Adrenal gland (tissue), 12 donors: Measurements from ENCODE around the gene SDF4. TPM values are rescaled to one million over a fixed set of nuclear protein-coding genes. Genes with fewer than 3 reads are reported as not detected.

Source experiments
- DNase-seq, 7 donors: peaks; one replicate each; pipeline ENCODE4 v3.0.0-alpha.2; 2019 to 2020
- H3K27ac ChIP-seq, 5 donors: fragments of 200-600 bp; sonication (generic) in 4 of 5; 1 replicate in 3 of 5; 2 replicates in 2 of 5; pipeline versions ENCODE4 v1.5.1 to v1.8.0; 2016 to 2020; ENCODE audit warnings: mild to moderate bottlenecking in 1 of 5
- H3K27me3 ChIP-seq: fragments of 200-600 bp; 2 replicates; pipeline ENCODE4 v1.8.0; 2021
- H3K36me3 ChIP-seq, 2 donors: fragments of 200-600 bp; replicated peaks in 1 of 2; 1 replicate in 1 of 2; 2 replicates in 1 of 2; pipeline versions ENCODE4 v1.5.1 to v1.8.0; 2018 to 2022
- H3K4me1 ChIP-seq, 2 donors: fragments of 200-600 bp; replicated peaks in 1 of 2; 1 replicate in 1 of 2; 2 replicates in 1 of 2; pipeline versions ENCODE4 v1.5.1 to v1.8.0; 2018 to 2021
- H3K4me3 ChIP-seq, 4 donors: fragments of 200-600 bp; sonication (generic) in 3 of 4; one replicate each; pipeline ENCODE4 v1.5.1; 2016 to 2018
- H3K9me3 ChIP-seq, 3 donors: fragments of 200-600 bp; sonication (generic) in 1 of 3; replicated peaks in 1 of 3; 1 replicate in 2 of 3; 2 replicates in 1 of 3; pipeline versions ENCODE4 v1.5.1 to v1.8.0; 2016 to 2021
- CTCF ChIP-seq, 6 experiments: fragments of 450-650 bp in 4 of 6; fragments of 200-600 bp in 2 of 6; sonication (generic) in 1 of 6; IDR thresholded peaks; 1 replicate in 5 of 6; 2 replicates in 1 of 6; pipeline versions ENCODE4 v1.5.1 to v1.8.0; 2016 to 2021; ENCODE audit warnings: antibody characterized with exemption in 6 of 6, mild to moderate bottlenecking in 2 of 6, moderate library complexity in 1 of 6
- POLR2A ChIP-seq, 2 donors: fragments of 450-650 bp; IDR thresholded peaks; one replicate each; pipeline ENCODE4 v1.6.1; 2017; ENCODE audit warnings: antibody characterized with exemption in 2 of 2, mild to moderate bottlenecking in 2 of 2, moderate library complexity in 1 of 2
- WGBS, 4 donors: extraction: QIAGEN DNeasy Blood & Tissue Kit in 2 of 4; methylation state at CpG; one replicate each; pipeline versions ENCODE4 v1.1.5 to v1.1.7; 2013 to 2017; 5-methylcytosine and 5-hydroxymethylcytosine counted together
- intact Hi-C, 2 donors: fragments of 100-400 bp; cut with DNase I; formaldehyde crosslinking; loops; one replicate each; pipeline versions ENCODE4 v1.14.1 to v1.15.0; 2022 to 2023
- polyA plus RNA-seq, 3 donors: library from polyadenylated mRNA; stranded (reverse); fragments of 200-250 nt in 2 of 3; fragments of 350-450 nt in 1 of 3; fragmentation: Illumina TruSeq in 1 of 3; extraction: RNeasy Lipid Tissue Mini Kit (QIAGEN cat#74804) in 1 of 3; gene quantifications; one replicate each; pipeline ENCODE4 v1.2.3, GENCODE V29; 2013 to 2014
- total RNA-seq, 9 donors: library from RNA; depleted of rRNA in 4 of 9; stranded (reverse); fragments of >200 nt in 4 of 9; fragments of 120-200 nt in 1 of 9; fragmentation: NEBNext Ultra II Directional in 1 of 9; extraction: Animal tissue kit (Norgen Biotek cat#: 25700) in 1 of 9; gene quantifications; one replicate each; pipeline versions ENCODE4 v1.1.0 to v1.2.4, GENCODE V29; 2013 to 2023
- donor health status: healthy with polysubstance abuse.
- donor health status: Bipolar disorder and iron deficiency.
- donor health status: DM: yes; HTN: yes; CAD: no.
- donor health status: DM: no; HTN: no; CAD: no.
- donor health status: DM: no; HTN: no; CAD: no.
- donor health status: DM: yes; HTN: yes; CAD: no.

SDF4 gene
- total and polyA plus RNA-seq, 12 donors: 49.4 to 221 (median 142) TPM

GRCh38 chr1:1211541-1212441, 20.0 kb downstream of the SDF4 start:
- Histone ChIP-seq H3K4me1 (peaks cover 6% of the 10 kb centered on the region in 2 donors), H3K27ac (no peak overlapping the region), H3K9me3 (no peaks in the 10 kb centered on the region), H3K27me3 (peaks cover 10% of the 10 kb centered on the region), H3K36me3 (peaks cover 0 to 3% of the 10 kb centered on the region in 2 donors), H3K4me3 (no peak overlapping the region)
- TF ChIP-seq POLR2A (IDR thresholded peaks at IDR 0.05) (no peak), CTCF (IDR thresholded peaks at IDR 0.05) (no peak)
- no peak for DNase-seq
- intact Hi-C loops: loop anchor here in 1 of 2 donors (5.0 kb wide), 1 partner anchor 79 kb away; no protein-coding TSS in a partner anchor
- WGBS, 4 donors: 83 to 86% (median 83%) methylated on average over 18 to 28 of the region's 28 CpGs; no CpG with 5 or more reads in 1 of the 4 donors

GRCh38 chr1:1210726-1211540, 20.9 kb downstream of the SDF4 start:
- Histone ChIP-seq H3K27me3 (peaks cover 19% of the 10 kb centered on the region), H3K4me3 (no peak overlapping the region), H3K27ac (no peak overlapping the region), H3K9me3 (no peaks in the 10 kb centered on the region), H3K36me3 (no peaks in the 10 kb centered on the region), H3K4me1 (peaks cover 6% of the 10 kb centered on the region in 2 donors)
- DNase-seq: peak in 1 of 7 donors; percentile 7
- 84 to 94% (median 88%) methylated on average over 7 to 31 of the region's 31 CpGs for WGBS, 4 donors
- intact Hi-C loops: loop anchor here in 1 of 2 donors (5.0 kb wide), 1 partner anchor 79 kb away; no protein-coding TSS in a partner anchor
- TF ChIP-seq POLR2A (IDR thresholded peaks at IDR 0.05) (no peak), CTCF (IDR thresholded peaks at IDR 0.05) (no peak)

- DNase-seq: peak in 1 of 7 donors; percentile 2
- Histone ChIP-seq H3K36me3 (no peaks in the 10 kb centered on the region), H3K27me3 (peaks cover 26% of the 10 kb centered on the region), H3K4me1 (peaks cover 6% of the 10 kb centered on the region in 2 donors), H3K27ac (peak overlapping the region in 1 of 5 donors; percentile 60), H3K9me3 (no peaks in the 10 kb centered on the region), H3K4me3 (no peak overlapping the region)
- TF ChIP-seq CTCF (IDR thresholded peaks at IDR 0.05) (no peak), POLR2A (IDR thresholded peaks at IDR 0.05) (no peak)
- 49 to 71% (median 62%) methylated on average over 17 to 38 of the region's 38 CpGs for WGBS, 4 donors
- intact Hi-C loops: no loop called here
Measured at GRCh38 chr1:1208713-1209433, 22.9 kb downstream of the SDF4 start.
